Measurements from ENCODE around the gene TBL3.

DNA sequence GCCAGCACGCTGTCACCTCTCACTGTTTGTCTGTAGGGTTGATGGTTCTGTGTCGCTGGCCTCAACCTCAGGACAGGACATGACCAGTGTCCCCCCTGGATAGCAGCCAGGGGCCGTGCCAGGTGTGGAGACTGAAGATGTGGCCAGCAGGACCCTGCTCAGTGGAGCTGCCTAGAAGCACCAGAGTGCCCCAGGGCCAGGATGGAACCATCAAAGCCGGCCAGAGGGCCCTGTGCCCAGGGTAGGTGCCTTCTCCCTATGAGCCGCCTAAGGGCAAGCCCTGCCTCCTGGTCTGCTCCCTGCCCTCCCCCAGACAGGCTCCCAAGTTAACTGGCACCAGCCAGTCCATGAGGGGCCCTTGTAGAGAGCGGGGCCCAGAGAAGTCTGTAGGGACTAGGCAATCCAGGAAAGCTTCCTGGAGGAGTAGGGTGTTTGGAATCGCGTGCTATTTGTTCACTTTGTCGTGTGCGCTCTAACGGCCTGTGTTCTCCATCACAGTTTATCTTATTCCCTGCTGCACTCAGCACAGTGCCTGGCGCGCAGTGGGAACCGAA, 13.1 kb upstream of the TBL3 start:
- TF ChIP-seq, protein P1, sequence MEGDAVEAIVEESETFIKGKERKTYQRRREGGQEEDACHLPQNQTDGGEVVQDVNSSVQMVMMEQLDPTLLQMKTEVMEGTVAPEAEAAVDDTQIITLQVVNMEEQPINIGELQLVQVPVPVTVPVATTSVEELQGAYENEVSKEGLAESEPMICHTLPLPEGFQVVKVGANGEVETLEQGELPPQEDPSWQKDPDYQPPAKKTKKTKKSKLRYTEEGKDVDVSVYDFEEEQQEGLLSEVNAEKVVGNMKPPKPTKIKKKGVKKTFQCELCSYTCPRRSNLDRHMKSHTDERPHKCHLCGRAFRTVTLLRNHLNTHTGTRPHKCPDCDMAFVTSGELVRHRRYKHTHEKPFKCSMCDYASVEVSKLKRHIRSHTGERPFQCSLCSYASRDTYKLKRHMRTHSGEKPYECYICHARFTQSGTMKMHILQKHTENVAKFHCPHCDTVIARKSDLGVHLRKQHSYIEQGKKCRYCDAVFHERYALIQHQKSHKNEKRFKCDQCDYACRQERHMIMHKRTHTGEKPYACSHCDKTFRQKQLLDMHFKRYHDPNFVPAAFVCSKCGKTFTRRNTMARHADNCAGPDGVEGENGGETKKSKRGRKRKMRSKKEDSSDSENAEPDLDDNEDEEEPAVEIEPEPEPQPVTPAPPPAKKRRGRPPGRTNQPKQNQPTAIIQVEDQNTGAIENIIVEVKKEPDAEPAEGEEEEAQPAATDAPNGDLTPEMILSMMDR (IDR thresholded peaks at IDR 0.05 in 2 of 3, conservative IDR thresholded peaks at IDR 0.05 in 1 of 3; ENCODE audit: borderline replicate concordance in 1 of 3, insufficient read depth in 1 of 3, low read depth in 2 of 3, low read length in 2 of 3): no peak
- TF ChIP-seq, protein P2, sequence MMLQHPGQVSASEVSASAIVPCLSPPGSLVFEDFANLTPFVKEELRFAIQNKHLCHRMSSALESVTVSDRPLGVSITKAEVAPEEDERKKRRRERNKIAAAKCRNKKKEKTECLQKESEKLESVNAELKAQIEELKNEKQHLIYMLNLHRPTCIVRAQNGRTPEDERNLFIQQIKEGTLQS (IDR thresholded peaks at IDR 0.05): no peak

Measured in HCT116 (cell line).